Liver (tissue), 5 donors: ENCODE results near the gene ECT2. TPM values are rescaled to one million over a fixed set of nuclear protein-coding genes. Genes with fewer than 3 reads are reported as not detected.

Source experiments
- polyA plus RNA-seq, 2 donors: library from polyadenylated mRNA; stranded (reverse) in 1 of 2; unstranded in 1 of 2; fragments of 200-250 nt in 1 of 2; fragments of >200 nt in 1 of 2; fragmentation: Nextera tagmentation in 1 of 2; extraction: Ambion mirVana in 1 of 2; gene quantifications; one replicate each; pipeline versions ENCODE4 v1.2.1 to v1.2.3, GENCODE V29; 2013 to 2015
- small RNA-seq: library from RNA; depleted of rRNA; stranded (forward); fragments of <200 nt; gene quantifications from one replicate; pipeline ENCODE3, GENCODE V24; 2014
- total RNA-seq, 2 donors: library from RNA; depleted of rRNA; stranded (reverse); fragments of >200 nt; gene quantifications; one replicate each; pipeline ENCODE4 v1.2.3, GENCODE V29; 2014
- donor health status: healthy.
- donor health status: healthy.
- donor health status: healthy.

ECT2 gene
- total and polyA plus RNA-seq, 4 donors: 1.5 to 32.4 (median 2.6) TPM

Small RNA genes lying within 50 kb of the gene (small RNA-seq; reads per million reads assigned to genes)
- not detected for gene AC108667.1
- gene RF00139: not detected
- 0.07 reads per million for gene RNU4-4P
- not detected for gene RNU6-547P

Other genes with a start within 250 kb of the ECT2 start
- gene TNFSF10, start 227.3 kb upstream of the ECT2 start, total RNA-seq: 10 to 100 TPM; 55.4 to 67.1 TPM
- gene TNFSF10, start 227.3 kb upstream of the ECT2 start, polyA plus RNA-seq: 10 to 100 TPM; 16.2 to 19.5 TPM
- gene NCEH1, start 39.7 kb upstream of the ECT2 start, total RNA-seq: 10 to 100 TPM in 1 of 2 donors, 1 to 10 TPM in 1; 2.9 to 32.3 TPM
- 1 to 10 TPM; 1.1 to 2.0 TPM for gene NCEH1, start 39.7 kb upstream of the ECT2 start, polyA plus RNA-seq